BE2C (cell line): ENCODE results near the gene TTR.

Experiments used
- DNase-seq: peaks from one replicate; pipeline ENCODE4 v3.0.0-alpha.2; 2020
- H3K27me3 ChIP-seq: fragments of 250-450 bp; sonication (Bioruptor Pico); 2 replicates; pipeline ENCODE4 v1.5.1; 2020; ENCODE audit warnings: mild to moderate bottlenecking
- H3K36me3 ChIP-seq: fragments of 250-450 bp; sonication (Bioruptor Pico); 2 replicates; pipeline ENCODE4 v1.5.1; 2020; ENCODE audit warnings: mild to moderate bottlenecking
- H3K4me1 ChIP-seq: fragments of 250-450 bp; sonication (Bioruptor Pico); 2 replicates; pipeline ENCODE4 v1.5.1; 2020
- H3K4me3 ChIP-seq: 2 replicates; pipeline ENCODE4 v1.5.1; 2011; ENCODE audit warnings: low read depth, low read length
- H3K9me3 ChIP-seq: fragments of 250-450 bp; sonication (Bioruptor Pico); 2 replicates; pipeline ENCODE4 v1.5.1; 2020
- CTCF ChIP-seq: IDR thresholded peaks from 2 replicates; pipeline ENCODE4 v1.5.1; 2012; ENCODE audit warnings: mild to moderate bottlenecking, low read depth, low read length

Gene TTR

GRCh38 chr18:31565345-31565744 is 26.3 kb upstream of the TTR start:
- Histone ChIP-seq H3K4me3 (no peak overlapping the region), H3K9me3 (no peaks in the 10 kb centered on the region), H3K36me3 (no peaks in the 10 kb centered on the region), H3K27me3 (no peaks in the 10 kb centered on the region), H3K4me1 (no peaks in the 10 kb centered on the region)
- no peak for DNase-seq
- TF ChIP-seq CTCF, result no peak

DNA sequence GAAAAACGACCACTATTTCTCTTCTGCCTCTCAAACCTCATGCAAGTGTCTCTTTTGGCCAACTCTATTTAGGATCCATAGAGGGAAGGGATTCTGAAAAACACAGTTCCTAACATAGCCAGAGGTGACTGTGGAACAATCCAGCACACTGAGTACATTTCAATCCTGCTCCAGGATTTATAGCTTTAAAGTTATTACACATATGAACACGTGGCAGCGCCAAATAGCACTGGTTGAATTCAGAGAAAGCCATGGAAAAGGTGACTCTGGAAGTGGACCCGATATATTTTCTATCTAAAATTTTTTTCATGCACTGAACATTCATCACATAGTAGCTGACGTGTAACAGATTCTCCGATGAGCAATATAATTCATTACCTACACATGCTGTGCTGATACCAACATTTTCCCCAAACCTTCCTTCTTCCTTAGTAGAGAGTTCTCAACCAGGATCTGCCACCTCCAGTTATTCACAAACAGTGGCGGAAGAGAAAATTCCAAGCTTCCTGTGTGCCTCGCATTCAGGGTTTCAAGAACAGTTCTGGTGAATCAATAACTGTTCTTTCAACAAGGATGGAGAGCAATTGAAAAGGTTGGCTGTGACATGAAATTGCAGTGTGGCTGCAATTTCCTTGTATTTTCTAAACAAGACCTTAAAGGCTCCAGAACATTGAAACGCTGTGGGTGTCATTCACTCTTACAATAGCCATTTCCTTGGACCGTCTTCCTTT is 25.7 kb upstream of the TTR start:
- no peak for TF ChIP-seq CTCF
- DNase-seq, result no peak

DNA sequence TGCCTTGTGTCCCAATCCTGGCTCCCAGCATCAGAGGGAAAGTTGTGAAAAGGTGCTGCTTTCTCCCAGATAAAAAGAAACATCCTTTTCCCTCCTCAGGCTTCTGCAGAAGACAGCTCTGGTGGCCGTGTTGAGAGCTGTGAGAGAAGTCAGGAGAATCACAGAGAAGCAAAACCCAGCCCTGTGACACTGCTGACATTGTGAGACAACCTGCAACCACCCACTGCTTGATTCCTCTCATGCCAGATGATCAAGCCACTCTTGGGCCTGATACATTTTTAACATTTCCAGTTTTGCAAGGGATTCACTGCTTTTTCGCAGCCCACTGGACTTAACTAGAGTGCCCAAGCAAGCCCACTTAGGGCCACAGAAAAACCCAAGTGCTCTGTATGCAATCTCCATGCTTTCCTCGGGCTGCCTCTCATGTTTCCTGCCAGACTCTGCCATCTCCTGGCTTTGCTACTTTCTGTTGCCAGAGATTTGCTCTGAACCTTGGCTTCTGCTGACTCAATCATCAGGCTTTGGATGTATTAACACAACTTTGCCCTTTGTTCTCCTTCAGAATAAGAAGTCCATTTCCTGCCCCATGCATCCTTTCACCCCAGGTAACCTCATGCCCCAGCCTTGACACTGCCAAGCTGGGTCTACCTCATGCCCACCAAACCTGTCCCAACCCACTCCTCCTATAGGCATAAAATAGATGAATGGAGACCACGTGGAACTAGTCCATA is 24.9 kb upstream of the TTR start:
- H3K4me1 ChIP-seq, result no peaks in the 10 kb centered on the region
- no peaks in the 10 kb centered on the region for H3K9me3 ChIP-seq
- DNase-seq, result no peak
- no peak for TF ChIP-seq CTCF
- no peaks in the 10 kb centered on the region for H3K27me3 ChIP-seq
- no peaks in the 10 kb centered on the region for H3K36me3 ChIP-seq
- no peak overlapping the region for H3K4me3 ChIP-seq

More for the DNA sequence above, 25.7 kb upstream of the TTR start:
- no peaks in the 10 kb centered on the region for H3K4me1 ChIP-seq
- H3K4me3 ChIP-seq, result no peak overlapping the region
- no peaks in the 10 kb centered on the region for H3K36me3 ChIP-seq
- no peaks in the 10 kb centered on the region for H3K9me3 ChIP-seq
- no peaks in the 10 kb centered on the region for H3K27me3 ChIP-seq

DNA sequence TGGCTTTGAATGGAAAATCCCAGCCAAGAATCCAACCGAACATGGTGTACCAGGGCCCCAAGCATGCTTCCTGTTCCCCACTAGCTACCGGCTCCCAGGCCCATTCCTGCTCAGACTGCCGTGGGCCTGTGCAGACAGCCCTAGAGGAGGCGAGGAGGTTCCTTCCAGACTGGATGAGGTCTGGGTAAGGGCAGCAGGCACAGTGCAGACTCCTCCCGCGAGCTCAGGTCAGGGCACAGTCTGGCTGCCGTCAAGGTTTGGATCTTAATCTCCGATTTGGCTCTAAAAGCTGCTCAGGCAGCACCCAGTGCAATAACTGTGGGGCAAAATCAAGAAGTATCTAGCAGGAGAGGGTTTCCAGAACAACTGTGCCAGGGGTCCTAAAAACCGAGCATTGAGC is 19.3 kb upstream of the TTR start:
- TF ChIP-seq CTCF, result no peak
- Histone ChIP-seq H3K9me3 (no peaks in the 10 kb centered on the region), H3K36me3 (no peaks in the 10 kb centered on the region), H3K4me3 (no peak overlapping the region), H3K27me3 (no peaks in the 10 kb centered on the region), H3K4me1 (no peaks in the 10 kb centered on the region)
- DNase-seq, result no peak

- Histone ChIP-seq H3K27me3 (no peaks in the 10 kb centered on the region), H3K4me1 (no peaks in the 10 kb centered on the region), H3K9me3 (no peaks in the 10 kb centered on the region), H3K4me3 (no peak overlapping the region), H3K36me3 (no peaks in the 10 kb centered on the region)
- no peak for DNase-seq
- no peak for TF ChIP-seq CTCF
Observed at GRCh38 chr18:31573051-31573450, 18.6 kb upstream of the TTR start.

- no peaks in the 10 kb centered on the region for H3K36me3 ChIP-seq
- TF ChIP-seq CTCF, result no peak
- no peak overlapping the region for H3K4me3 ChIP-seq
- DNase-seq, result no peak
- no peaks in the 10 kb centered on the region for H3K27me3 ChIP-seq
- H3K4me1 ChIP-seq, result no peaks in the 10 kb centered on the region
- no peaks in the 10 kb centered on the region for H3K9me3 ChIP-seq
Observed at GRCh38 chr18:31574359-31574758, 17.3 kb upstream of the TTR start.
